HG03108 (cell line): Measurements from ENCODE around the gene FAM50B.
A peak's percentile ranks its signal among the peaks of the same experiment; 100 is the strongest.

Experiments
- ATAC-seq: cut with Tn5 transposase; IDR thresholded peaks from one replicate; pipeline ENCODE4 v1.9.1; 2021; ENCODE audit warnings: moderate library complexity; ENCODE audit not compliant: unreplicated experiment

Gene FAM50B, protein sequence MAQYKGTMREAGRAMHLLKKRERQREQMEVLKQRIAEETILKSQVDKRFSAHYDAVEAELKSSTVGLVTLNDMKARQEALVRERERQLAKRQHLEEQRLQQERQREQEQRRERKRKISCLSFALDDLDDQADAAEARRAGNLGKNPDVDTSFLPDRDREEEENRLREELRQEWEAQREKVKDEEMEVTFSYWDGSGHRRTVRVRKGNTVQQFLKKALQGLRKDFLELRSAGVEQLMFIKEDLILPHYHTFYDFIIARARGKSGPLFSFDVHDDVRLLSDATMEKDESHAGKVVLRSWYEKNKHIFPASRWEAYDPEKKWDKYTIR

DNA sequence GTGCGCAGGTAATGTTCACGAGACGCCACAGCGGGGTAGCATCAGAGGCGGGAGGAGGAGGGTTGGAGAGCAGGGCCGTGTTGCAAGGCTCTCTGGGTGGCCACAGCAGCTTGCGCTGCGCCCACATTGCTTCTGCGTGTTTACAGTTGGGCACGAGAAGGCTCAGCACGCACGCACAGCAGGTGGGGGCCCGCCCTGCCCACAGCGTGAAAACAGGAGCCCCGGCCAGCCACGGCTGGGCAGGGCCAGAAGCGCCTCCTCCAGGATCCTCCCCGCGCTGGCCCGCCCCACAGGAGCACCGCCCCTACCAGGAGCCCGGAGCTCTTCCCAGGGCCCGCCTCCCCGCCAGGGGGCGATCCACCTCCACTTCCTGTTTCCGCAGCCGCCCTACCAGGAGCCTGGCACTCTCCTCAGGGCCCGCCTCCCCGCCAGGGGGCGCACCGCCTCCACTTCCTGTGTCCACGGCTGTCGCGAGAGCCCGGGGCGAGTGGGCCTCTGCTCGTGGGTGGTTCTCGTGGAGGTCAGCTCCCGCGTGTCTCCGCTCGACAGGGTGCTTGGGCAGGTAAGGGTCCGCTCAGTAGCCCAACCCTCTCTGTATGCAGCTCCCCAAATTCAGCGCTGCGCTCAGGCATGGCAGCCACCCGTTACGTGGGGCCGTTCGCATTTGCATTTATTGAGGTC is at the start of gene FAM50B:
TSS of gene FAM50B (plus strand) at position 449 of the 681 bp plus-strand sequence. CDS start 439 bp downstream, outside the sequence.
- peak; percentile 87 for ATAC-seq

DNA sequence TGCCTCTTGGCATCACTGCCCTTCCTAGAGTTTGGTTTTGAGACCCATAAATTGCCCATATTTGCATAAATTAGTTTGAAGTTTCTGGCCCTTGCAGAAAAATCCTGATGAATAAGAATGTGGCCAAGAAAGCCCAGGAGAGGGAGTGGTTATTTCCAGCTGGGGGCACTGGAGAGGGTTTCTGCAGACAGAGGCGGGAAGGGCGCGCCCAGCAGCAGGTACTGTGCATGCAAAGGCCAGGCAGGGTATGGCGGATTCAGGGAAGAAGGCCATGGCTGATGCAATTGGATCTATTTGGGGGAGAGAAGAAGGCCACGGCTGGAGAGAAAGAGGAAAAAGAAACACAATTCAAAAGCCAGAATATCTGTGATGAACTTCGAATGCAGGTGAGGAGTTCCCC is 49.5 kb upstream of the FAM50B start:
- no peak for ATAC-seq

DNA sequence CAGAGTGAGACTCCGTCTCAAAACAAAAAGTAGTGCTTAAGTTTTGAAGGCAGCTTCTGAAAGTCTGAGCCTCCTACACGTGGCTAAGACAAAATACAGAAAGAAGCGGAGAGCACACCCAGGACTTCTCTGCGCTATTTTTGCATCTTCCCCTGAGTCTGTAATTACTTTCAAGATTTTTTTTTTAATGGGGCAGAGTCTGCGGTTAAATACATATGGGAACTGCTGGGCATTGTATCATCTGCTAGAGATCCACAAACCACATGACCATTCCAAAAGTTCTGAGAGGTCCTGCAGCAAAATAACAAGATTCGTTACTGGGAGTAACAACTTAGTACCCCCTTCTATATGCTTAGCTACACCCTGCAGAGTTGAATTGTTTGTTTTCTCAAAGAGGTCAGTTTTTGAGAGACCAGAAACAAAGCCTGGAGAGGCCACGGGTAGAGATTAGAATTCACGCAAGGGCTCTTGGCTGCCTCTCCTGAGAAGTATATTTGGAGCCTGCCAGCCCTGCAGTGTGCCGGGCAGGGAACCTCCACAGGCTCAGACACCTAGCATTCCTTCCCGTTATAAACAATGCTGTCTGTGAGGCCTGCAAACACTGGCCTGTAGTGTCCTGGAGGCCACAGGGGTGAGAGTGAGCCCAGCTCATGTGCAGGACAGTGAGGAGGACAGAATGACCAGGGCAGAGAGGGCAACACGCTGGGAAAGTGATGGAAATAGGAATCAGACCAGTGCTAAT is 48.2 kb upstream of the FAM50B start:
- ATAC-seq: no peak

DNA sequence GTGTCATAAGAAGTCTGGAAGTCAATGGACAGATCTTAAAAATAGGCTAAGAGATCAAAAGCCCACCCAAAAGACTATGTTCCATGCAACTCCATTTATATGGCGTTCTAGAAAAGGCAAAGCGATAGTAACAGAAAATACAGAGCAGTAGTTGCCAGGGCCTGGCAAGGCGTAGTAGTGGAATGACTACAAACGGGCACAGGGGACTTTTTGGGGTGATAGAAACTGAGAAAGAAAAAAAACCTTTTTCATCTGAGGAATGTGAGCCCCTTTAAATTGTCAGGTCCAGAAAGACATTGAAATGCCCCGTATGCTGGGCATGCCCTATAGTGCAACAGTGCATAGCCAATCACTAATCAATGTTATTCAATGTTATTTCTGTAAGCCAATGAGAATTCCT is 47.2 kb upstream of the FAM50B start:
- ATAC-seq: peak; percentile 46

DNA sequence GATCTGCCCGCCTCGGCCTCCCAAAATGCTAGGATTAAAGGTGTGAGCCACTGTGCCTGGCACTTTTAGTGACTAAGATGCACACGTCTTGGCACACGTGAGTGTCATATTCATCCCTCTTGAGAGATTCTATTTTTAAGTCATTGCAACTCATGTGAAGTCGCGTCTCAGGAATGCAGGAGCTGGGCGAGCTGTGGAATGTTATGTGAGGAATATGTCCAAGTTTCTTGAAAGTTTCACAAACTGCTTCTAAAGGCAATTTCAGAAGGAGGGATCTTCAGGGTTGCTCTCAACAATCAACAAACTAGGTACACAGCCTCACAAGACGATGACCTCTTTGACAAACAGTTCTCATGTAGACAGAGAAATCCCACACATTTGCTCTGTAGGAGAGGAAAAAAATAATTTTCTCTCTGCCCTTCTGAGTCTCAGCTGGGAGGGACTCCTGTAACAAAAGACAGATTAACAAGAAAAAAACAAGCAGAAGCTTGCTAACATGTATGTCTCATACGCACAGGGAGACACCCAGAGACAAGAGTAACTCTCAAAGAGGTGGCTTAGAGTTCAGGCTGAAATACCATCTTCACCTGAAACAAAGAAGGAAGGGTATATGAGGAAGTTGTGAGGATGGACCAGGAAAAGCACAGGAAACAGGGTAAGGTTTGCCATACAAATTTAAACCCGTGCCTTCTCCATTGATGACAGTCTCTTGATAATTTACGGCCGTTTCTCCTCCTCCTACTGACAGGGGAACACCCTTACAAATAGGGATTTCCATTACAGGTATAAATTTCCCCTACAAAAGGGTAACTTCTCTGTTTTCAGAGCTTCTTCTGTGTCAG is 45.3 kb upstream of the FAM50B start:
- ATAC-seq: no peak

DNA sequence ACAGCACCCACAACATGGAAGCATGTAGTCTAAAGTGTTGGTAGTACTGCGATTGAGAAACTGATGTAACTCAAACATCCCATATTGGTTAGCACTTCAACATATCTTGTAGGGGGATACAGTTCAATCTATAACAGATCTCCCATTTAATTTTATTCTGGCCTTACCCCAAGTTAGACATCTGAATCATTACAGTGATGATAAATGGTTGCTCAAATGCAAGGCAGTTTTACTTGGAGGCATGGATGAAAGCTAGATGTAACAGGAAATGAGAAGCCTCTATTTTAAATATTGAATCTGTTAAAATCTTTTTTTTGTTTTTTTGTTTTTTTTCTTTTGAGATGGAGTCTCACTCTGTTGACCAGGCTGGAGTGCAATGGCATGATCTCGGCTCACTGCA is 44.2 kb upstream of the FAM50B start:
- ATAC-seq: no peak

DNA sequence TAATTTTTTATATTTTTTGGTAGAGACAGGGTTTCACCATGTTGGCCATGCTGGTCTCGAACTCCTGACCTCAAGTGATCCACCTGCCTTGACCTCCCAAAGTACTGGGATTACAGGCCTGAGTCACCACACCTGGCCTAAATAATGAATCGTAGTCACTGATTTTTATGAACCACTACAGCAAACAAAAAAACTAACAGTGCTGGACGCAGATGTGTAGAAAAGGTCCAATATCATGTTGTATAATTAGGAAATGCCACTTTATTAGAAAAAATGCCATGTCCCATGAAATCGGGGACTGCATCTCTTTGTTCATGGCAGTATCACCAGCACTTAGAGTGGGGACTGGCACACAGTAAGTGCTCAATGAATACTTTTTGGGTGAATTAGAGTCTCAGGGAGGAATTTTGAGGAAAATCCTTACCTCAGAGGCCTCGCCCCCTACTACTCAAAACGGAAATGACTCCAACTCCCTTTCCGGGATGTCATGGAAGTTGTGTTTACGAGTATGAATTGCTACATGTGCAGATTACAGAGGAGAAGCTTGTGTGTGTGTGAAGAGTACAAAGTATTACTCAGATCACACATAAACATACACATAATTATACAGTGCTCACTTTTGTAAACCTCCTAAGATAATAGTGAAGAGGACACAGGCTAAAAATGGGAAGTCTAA is 43.6 kb upstream of the FAM50B start:
- no peak for ATAC-seq

DNA sequence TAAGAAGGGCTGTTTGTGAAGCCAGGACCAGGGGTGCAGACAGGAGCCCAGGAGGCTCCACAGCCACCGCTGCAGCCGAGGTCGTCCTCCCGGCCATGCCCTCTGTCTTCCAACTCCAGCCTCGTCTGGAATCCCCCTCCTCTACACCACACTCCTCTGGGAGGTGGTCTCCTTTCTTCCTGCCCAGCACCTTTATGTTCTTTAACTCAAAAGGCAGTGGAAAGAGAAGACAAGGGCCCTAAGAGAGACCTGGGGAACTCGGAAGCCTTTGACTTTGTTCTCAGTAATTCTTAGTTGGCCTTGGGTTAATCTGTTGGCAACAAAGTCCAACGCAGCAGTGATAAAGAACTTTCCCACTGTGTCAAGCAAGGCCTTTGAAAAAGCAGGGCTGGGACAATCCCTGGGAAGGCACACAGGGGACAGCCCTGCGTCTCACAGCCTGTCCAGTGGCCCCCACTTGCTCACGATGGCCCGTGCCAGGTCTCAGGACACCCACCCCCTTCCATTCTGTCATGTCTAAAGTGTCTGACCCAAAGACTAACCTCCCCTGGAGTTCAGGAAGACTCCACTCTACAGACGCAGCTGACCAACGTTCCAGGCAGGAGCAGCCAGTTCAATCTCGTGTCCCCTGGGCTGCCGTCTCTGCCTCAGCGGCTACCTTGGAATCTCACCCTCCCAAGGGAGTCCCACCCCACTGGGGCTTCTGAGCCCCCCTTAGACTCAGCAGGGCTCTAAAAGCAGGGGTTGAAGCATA is 42.8 kb upstream of the FAM50B start:
- ATAC-seq: no peak

DNA sequence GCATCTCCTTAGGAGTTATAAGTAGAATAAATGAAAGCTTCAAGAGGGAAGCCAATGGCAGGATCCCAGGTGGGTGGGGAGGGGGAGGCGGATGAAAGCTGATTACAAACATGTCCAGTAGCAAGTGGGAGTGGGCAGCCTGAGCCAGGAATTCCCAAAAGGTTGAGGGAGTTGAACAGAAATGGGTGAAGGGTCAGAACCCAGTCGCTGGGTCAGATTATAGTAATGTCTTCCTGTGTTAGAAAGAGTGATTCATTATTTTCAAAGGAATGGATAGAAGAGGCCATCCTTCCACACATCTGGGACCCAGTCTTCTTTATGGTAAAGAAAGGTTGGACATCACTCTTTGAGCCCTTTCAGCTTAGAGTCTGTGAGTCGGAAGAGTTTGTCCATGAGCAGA is 41.0 kb upstream of the FAM50B start:
- no peak for ATAC-seq

DNA sequence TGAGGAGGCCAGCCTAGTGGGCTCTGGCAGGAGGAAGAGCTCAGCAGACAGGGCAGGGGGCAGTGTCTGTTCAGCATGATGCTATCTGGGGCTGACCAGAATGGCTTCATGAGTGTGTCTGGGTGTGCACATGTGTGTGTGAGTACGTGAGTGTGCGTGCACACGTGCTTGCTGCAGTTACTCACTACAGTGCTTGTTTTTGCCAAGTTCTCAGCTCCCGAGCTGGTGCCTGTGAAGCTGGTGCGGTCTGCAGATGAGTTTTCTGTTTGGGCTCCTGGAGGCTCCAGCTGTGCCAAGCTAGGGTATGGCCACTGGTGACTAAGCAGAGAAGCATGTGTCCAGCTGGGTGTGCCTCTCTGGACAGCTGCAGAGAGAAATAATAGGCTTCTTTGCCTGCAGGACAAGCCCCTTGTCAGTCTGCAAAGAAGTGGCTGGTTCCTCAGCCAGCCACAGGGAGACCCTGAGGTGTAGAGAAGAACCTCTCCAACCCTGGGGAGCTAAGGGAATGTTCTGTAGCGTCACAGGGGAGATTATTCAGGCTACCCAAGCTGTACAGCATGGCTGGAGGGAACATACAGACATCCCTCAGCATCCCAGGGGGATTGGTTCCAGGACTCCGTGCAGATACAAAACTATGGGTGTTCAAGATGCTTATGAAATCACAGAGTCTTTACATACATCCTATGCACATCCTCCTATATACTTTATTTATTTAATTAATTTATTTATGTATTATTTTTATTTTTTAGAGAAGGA is 40.2 kb upstream of the FAM50B start:
- ATAC-seq: no peak

DNA sequence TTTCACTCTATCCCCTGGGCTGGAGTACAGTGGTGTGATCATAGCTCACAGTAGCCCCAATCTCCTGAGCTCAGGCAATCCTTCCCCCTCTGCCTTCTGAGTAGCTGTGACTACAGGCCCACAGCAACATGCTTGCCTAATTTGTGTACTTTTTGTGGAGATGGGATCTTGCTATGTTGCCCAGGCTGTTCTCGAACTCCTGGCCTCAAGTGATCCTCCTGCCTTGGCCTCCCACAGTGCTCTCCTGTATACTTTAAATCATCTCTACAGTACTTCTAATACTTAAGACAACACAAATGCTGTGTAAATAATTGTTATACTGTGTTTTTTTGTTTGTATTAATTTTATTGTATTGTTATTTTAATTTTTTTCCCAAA is 39.7 kb upstream of the FAM50B start:
- ATAC-seq: no peak

DNA sequence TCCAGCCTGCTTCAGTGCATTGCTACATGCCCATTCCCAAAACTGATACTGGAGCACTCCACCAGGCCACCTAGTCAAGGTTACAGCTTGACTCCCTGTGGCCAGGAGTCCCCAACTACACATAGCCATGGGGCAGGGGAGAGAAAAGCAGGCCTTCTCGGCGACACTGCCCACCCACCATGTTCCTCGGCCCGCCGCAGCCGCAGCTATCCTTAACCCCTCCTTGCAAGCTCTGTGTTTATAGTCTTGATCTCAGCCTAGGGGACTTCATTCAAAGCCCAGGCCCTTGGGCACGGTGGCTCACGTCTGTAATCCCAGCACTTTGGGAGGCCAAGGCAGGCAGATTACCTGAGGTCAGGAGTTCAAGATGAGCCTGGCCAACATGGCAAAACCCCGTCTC is 39.2 kb upstream of the FAM50B start:
- no peak for ATAC-seq

DNA sequence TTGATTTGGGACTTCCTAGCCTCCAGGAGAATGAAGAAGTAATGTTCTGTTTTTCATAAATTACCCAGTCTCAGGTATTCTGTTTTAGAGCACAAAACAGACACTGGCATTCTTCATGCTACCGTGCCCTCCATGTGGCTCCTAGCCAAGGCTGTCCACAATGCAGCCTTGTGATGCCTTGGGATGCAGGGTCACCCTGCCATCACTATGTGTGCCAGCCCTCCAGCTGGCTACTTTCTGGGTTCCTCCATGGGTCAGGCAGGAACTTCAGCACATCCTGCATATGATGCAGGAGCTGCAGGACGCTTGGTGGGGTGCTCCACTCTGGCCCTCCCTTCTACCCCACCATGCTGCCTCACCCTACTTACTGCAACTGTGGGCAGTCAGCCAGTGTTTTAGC is 38.0 kb upstream of the FAM50B start:
- no peak for ATAC-seq

DNA sequence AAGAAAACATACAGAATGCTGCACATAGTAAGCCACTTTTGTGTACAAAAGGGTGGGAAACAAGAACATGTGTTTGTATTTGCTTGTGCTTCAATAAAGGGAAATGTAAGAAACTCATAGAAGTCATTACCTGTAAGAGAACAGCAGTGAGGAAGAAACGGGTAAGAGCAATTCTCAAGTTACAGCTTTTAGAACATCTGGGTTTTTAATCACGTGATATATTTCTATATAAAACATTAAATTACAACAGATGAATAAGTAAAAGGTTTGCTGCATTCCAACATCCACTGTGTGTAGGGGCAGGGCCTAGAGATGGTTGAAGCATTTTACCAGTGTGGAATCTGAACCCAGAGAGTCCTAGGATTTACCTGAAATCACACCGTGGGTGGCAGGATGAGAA is 36.6 kb upstream of the FAM50B start:
- ATAC-seq: no peak

DNA sequence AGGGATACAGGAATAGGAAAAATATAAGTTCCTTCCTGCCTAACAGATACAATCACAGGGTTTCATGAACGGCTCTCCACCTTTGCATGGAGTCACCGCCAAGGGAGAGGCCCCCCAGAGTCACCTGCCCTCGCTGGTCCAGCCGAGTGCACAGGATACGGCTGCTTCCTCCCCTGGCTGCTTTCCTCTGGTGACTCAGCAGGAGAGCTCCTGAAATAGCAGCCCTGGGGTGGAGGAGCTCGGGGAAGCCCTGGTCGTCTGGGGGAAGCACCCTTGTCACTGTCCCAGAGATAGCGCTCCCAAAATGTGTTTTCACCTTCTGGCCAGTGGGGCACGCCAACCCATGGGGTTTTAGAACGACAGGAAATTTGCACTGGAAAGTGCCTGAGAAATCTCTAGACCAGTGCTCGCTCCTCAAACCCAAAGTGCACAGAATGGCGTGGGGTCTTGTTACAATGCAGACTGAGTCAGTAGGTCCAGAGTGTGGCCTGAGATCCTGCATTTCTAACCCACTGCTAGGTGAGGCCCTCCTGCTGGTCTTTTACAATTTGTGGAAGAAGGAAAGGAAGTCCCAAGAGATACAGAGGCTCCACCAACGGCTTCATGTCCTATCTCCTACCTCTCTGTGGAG is 35.9 kb upstream of the FAM50B start:
- ATAC-seq: peak; percentile 87

DNA sequence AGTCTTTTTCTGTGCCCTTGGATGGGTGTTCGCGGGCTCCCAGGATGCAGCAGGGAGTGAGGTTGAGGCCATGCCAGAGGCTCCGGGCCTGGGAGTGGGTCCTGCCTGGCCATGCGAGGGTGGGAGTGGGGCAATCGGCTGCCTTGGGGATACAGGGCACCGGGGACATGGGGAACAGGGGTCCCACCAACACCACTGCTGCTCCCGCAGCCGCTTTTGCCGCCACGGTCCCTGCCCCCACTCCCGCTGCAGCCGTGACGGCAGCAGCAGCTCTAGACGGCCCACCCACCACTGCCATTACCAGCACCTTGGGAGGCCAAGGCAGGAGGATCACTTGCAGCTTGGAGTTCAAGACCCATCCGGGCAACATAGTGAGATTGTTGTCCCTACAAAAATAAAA is 35.3 kb upstream of the FAM50B start:
- no peak for ATAC-seq

DNA sequence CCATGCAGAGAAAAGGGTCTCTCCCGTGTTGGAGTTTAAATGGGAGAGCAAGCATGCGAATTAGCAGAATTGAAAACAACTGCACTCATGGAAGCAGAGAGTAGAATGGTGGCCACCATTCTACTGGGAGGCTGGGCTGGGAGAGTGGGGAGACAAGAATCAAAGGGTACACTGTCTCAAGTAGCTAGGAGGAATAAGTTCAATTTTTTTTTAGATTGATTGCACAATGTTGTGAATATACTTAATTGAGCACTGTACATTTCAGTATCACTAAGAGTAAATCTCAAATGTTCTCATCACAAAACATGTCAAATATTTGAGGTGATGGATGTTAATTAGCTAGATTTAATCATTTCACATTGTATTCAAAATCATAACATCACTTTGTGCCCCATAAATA is 34.6 kb upstream of the FAM50B start:
- ATAC-seq: no peak

DNA sequence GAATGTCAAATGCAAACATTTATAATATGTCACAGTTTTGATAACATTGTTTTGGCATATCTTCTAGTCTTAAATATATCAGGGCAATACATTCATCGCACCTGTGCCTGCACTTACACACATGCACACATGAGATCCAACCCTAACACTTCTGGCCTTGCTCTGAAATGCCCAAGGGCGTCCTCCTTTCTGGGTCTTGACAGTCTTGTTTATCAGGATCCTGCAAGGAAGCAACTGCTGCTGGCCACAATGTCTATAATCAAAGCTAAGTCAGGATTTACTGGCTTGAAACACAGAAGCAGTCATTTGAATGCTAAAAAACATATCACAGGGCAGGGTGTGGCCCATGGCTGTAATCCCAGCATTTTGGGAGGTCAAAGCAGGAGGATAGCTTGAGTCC is 32.9 kb upstream of the FAM50B start:
- no peak for ATAC-seq
